ENCODE measurements around the gene ZNFX1. TPM values are rescaled to one million over a fixed set of nuclear protein-coding genes. Genes with fewer than 3 reads are reported as not detected.
A peak's percentile ranks its signal among the peaks of the same experiment; 100 is the strongest.

ZNFX1 gene
- total RNA-seq, 2 donors from 2014 or later = 8.1 to 8.9 TPM

DNA sequence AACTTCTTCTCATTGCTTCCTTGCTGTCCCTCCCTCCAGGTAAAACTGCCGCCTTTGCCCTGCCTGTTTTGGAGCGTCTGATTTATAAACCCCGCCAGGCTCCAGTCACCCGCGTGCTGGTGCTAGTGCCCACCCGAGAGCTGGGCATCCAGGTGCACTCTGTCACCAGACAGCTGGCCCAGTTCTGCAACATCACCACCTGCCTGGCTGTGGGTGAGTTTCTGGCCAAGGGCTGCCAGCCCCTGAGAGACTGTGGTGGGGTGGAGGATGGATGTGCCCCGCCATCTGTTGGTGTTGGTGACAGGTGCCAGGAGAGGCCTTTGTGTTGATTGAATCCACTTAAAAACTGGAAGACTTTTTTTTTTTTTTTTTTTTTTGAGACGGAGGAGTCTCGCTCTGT lies 49.2 kb downstream of the ZNFX1 start:
- H3K36me3 ChIP-seq (ENCODE audit: control insufficient read depth, insufficient read depth, low read length) = peaks cover 87% of the 10 kb centered on the region
- Mint-ChIP-seq H3K4me1 (no peaks in the 10 kb centered on the region), H3K9me3 (no peaks in the 10 kb centered on the region), H3K27ac (no peak overlapping the region), H3K27me3 (ENCODE audit: insufficient read depth) (no peaks in the 10 kb centered on the region), H3K36me3 (ENCODE audit: low read depth) (peaks cover 76% of the 10 kb centered on the region), H3K4me3 (no peak overlapping the region)
- no peak for DNase-seq
- no peak overlapping the region for H3K4me3 ChIP-seq (ENCODE audit: low read length)
- no peaks in the 10 kb centered on the region for H3K9me3 ChIP-seq (ENCODE audit: control insufficient read depth, low read length)
- no peaks in the 10 kb centered on the region for H3K27me3 ChIP-seq (ENCODE audit: control insufficient read depth, insufficient read depth, low read length, poor library complexity, severe bottlenecking)
- TF ChIP-seq, protein P1, sequence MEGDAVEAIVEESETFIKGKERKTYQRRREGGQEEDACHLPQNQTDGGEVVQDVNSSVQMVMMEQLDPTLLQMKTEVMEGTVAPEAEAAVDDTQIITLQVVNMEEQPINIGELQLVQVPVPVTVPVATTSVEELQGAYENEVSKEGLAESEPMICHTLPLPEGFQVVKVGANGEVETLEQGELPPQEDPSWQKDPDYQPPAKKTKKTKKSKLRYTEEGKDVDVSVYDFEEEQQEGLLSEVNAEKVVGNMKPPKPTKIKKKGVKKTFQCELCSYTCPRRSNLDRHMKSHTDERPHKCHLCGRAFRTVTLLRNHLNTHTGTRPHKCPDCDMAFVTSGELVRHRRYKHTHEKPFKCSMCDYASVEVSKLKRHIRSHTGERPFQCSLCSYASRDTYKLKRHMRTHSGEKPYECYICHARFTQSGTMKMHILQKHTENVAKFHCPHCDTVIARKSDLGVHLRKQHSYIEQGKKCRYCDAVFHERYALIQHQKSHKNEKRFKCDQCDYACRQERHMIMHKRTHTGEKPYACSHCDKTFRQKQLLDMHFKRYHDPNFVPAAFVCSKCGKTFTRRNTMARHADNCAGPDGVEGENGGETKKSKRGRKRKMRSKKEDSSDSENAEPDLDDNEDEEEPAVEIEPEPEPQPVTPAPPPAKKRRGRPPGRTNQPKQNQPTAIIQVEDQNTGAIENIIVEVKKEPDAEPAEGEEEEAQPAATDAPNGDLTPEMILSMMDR (conservative IDR thresholded peaks at IDR 0.05) = no peak
- H3K9ac ChIP-seq (ENCODE audit: extremely low read depth, low read length, poor library complexity, severe bottlenecking) = no peak overlapping the region
- 93 to 94% methylated on average over 3 to 9 of the region's 9 CpGs for WGBS, 2 experiments (ENCODE audit: insufficient coverage in 1 of 2, insufficient read length in 1 of 2)
- no peaks in the 10 kb centered on the region for H3K4me1 ChIP-seq (ENCODE audit: control insufficient read depth, insufficient read depth, low read length)
- no peak overlapping the region for H3K27ac ChIP-seq (ENCODE audit: low read depth, low read length)

DNA sequence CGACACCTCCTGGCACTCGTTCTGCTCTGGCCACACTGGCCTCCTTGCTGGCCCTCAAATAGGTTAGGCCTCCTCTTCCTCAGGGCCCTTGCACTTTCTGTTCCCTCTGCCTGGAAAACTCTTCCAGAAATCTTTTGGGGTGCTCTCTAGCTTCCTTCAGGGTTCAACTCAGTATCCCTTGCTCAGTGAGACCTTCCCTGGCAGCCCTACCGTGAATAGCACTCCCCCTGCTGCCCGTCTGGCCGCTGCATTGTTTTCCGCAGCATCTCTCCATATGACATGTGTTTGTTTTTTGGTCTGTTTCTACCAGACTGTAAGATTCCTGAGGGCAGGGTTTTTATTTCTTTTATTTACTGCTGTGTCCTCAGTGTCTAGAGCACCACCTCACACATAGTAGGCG lies 52.0 kb downstream of the ZNFX1 start:
- Histone ChIP-seq H3K4me1 (ENCODE audit: control insufficient read depth, insufficient read depth, low read length) (no peaks in the 10 kb centered on the region), H3K36me3 (ENCODE audit: control insufficient read depth, insufficient read depth, low read length) (peaks cover 87% of the 10 kb centered on the region), H3K9me3 (ENCODE audit: control insufficient read depth, low read length) (no peaks in the 10 kb centered on the region), H3K27ac (ENCODE audit: low read depth, low read length) (no peak overlapping the region), H3K9ac (ENCODE audit: extremely low read depth, low read length, poor library complexity, severe bottlenecking) (no peak overlapping the region), H3K4me3 (ENCODE audit: low read length) (no peak overlapping the region), H3K27me3 (ENCODE audit: control insufficient read depth, insufficient read depth, low read length, poor library complexity, severe bottlenecking) (no peaks in the 10 kb centered on the region)
- peaks cover 71% of the 10 kb centered on the region for H3K36me3 Mint-ChIP-seq (ENCODE audit: low read depth)
- WGBS, 2 experiments (ENCODE audit: insufficient coverage in 1 of 2, insufficient read length in 1 of 2) = 90 to 97% methylated on average over 2 to 7 of the region's 7 CpGs
- no peak overlapping the region for H3K27ac Mint-ChIP-seq
- H3K27me3 Mint-ChIP-seq (ENCODE audit: insufficient read depth) = no peaks in the 10 kb centered on the region
- no peak for DNase-seq
- TF ChIP-seq, protein P1 (conservative IDR thresholded peaks at IDR 0.05) = peak; percentile 41
- no peaks in the 10 kb centered on the region for H3K4me1 Mint-ChIP-seq
- no peak overlapping the region for H3K4me3 Mint-ChIP-seq
- H3K9me3 Mint-ChIP-seq = no peaks in the 10 kb centered on the region

DNA sequence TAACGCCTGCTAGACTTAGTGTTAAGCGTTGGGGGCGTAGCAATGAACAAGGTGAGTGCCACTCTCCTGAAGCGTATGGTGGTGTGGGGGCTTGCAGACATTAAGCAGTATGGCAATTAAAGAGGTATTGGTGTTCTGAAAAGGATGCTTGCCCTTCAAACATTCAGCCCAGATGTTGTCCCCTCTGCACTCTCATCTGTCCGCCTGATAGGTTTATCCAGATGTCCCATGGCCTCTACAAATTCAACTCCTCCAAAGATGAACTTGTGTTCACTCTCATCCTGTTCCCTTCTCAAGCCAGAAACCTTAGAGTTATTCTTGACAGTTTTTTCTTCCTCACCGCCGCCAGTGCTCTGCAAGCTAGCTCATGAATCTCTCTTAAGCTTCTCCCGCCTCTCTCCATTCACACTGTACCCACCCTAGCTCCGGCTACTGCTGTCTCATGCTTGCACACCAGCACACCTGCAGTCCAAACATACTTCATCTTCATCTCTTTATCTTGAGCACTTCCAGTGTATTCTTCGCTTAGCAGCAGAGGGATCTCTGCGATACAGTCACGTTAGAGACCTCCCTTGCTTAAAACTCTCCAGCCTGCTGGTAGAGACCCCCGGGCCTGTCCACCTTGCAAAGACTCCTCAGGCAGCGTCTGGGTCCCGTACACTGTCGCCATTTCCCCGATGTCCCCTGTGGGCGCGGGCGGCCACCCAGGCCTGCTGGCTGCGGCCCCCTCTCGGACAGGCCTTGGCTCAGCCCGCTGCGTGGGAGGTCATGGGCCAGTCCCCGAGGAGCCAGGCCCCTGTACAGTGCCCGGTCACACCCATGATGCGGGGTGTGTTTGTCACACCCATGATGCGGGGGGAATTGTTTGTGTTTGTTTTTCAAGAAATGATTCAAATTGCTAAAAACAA lies 57.7 kb downstream of the ZNFX1 start:
- peak overlapping the region; percentile 97 for H3K4me3 ChIP-seq (ENCODE audit: low read length)
- Mint-ChIP-seq H3K4me1 (peaks cover 11% of the 10 kb centered on the region), H3K27me3 (ENCODE audit: insufficient read depth) (peaks cover 2% of the 10 kb centered on the region), H3K27ac (peak overlapping the region; percentile 93), H3K36me3 (ENCODE audit: low read depth) (peaks cover 32% of the 10 kb centered on the region), H3K4me3 (peak overlapping the region; percentile 84), H3K9me3 (peaks cover 2% of the 10 kb centered on the region)
- H3K4me1 ChIP-seq (ENCODE audit: control insufficient read depth, insufficient read depth, low read length) = peaks cover 3% of the 10 kb centered on the region
- 71 to 74% methylated on average over 17 to 26 of the region's 28 CpGs for WGBS, 2 experiments (ENCODE audit: insufficient coverage in 1 of 2, insufficient read length in 1 of 2)
- no peak for DNase-seq
- no peaks in the 10 kb centered on the region for H3K9me3 ChIP-seq (ENCODE audit: control insufficient read depth, low read length)
- TF ChIP-seq, protein P1 (conservative IDR thresholded peaks at IDR 0.05) = no peak
- peak overlapping the region; percentile 83 for H3K9ac ChIP-seq (ENCODE audit: extremely low read depth, low read length, poor library complexity, severe bottlenecking)
- no peaks in the 10 kb centered on the region for H3K27me3 ChIP-seq (ENCODE audit: control insufficient read depth, insufficient read depth, low read length, poor library complexity, severe bottlenecking)
- H3K27ac ChIP-seq (ENCODE audit: low read depth, low read length) = no peak overlapping the region
- peaks cover 37% of the 10 kb centered on the region for H3K36me3 ChIP-seq (ENCODE audit: control insufficient read depth, insufficient read depth, low read length)

Data from endodermal cell (in vitro differentiated cells).